Measurements from ENCODE around the gene FAM177A1.

DNA sequence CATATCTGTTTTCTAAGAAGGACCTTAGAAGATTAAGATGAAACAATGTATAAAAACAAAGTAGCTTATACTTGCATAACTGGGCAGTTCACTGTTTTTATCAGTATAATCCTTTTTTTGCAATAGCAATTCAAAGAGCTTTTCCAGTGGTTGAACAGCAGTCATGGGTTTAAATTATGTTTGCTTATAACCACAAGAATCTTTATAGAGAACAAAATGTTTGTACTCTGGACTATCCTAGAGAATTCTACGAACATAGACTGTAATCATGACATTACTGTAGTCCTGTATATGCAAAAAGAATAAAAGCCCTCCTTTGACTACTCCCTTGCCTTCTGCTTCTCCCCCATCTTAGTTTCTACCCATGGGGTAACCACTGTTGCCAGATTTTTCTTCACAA lies 5.7 kb downstream of the FAM177A1 start:
- TF ChIP-seq, protein P1, sequence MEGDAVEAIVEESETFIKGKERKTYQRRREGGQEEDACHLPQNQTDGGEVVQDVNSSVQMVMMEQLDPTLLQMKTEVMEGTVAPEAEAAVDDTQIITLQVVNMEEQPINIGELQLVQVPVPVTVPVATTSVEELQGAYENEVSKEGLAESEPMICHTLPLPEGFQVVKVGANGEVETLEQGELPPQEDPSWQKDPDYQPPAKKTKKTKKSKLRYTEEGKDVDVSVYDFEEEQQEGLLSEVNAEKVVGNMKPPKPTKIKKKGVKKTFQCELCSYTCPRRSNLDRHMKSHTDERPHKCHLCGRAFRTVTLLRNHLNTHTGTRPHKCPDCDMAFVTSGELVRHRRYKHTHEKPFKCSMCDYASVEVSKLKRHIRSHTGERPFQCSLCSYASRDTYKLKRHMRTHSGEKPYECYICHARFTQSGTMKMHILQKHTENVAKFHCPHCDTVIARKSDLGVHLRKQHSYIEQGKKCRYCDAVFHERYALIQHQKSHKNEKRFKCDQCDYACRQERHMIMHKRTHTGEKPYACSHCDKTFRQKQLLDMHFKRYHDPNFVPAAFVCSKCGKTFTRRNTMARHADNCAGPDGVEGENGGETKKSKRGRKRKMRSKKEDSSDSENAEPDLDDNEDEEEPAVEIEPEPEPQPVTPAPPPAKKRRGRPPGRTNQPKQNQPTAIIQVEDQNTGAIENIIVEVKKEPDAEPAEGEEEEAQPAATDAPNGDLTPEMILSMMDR (CRISPR knock-in tag; IDR thresholded peaks at IDR 0.05), result no peak
- TF ChIP-seq ZNF792 (CRISPR knock-in tag; IDR thresholded peaks at IDR 0.05), result no peak
